PC-3 (cell line): ENCODE results near the gene OR10H5. TPM values are rescaled to one million over a fixed set of nuclear protein-coding genes. Genes with fewer than 3 reads are reported as not detected.
A peak's percentile ranks its signal among the peaks of the same experiment; 100 is the strongest.

Source experiments
- ATAC-seq: fragments of 200-7000 bp; cut with Tn5 transposase; 2 replicates; pipeline ENCODE4 v1.9.1; 2020; ENCODE audit warnings: mild to moderate bottlenecking, moderate library complexity
- BruUV-seq: library from RNA; stranded (reverse); fragments of 400-500 nt; replicated peaks from 2 replicates; lab custom pipeline; 2021; lab: Mats Ljungman, UMichigan
- CTCF ChIA-PET: fragments of 300-600 bp; sonication (Branson Sonifier 250); formaldehyde crosslinking; loops from one replicate; lab custom pipeline; 2022; ENCODE audit warnings: antibody characterized with exemption; lab: Charles Lee
- POLR2A ChIA-PET: fragments of 300-600 bp; sonication (Branson Sonifier 250); formaldehyde crosslinking; loops from one replicate; lab custom pipeline; 2022; ENCODE audit warnings: antibody characterized with exemption; ENCODE audit not compliant: unreplicated experiment; lab: Charles Lee
- DNase-seq: peaks from one replicate; pipeline ENCODE4 v3.0.0-alpha.2; 2015
- H2AFZ ChIP-seq: fragments of 300-600 bp; sonication (generic); 2 replicates; pipeline ENCODE4 v1.6.0; 2016; ENCODE audit warnings: antibody characterized with exemption, low read length
- H3F3A ChIP-seq: fragments of 300-600 bp; sonication (generic); one replicate; pipeline ENCODE4 v1.6.0; 2017; ENCODE audit warnings: antibody characterized with exemption, low read length, control low read depth, mild to moderate bottlenecking; ENCODE audit not compliant: unreplicated experiment
- H3K27ac ChIP-seq: fragments of 300-600 bp; sonication (generic); 2 replicates; pipeline ENCODE4 v1.5.1; 2016; ENCODE audit warnings: mild to moderate bottlenecking, low read length
- H3K27me3 ChIP-seq: fragments of 300-600 bp; sonication (generic); 2 replicates; pipeline ENCODE4 v1.6.1; 2016; ENCODE audit warnings: low read length, mixed read lengths
- H3K36me3 ChIP-seq: fragments of 300-600 bp; sonication (generic); 2 replicates; pipeline ENCODE4 v1.6.1; 2016; ENCODE audit warnings: low read depth, mixed run types, low read length, mixed read lengths
- H3K4me1 ChIP-seq: fragments of 300-600 bp; sonication (generic); 2 replicates; pipeline ENCODE4 v1.5.1; 2016; ENCODE audit warnings: low read length; ENCODE audit not compliant: insufficient read depth
- H3K4me2 ChIP-seq: fragments of 300-600 bp; sonication (generic); 2 replicates; pipeline ENCODE4 v1.6.0; 2016; ENCODE audit warnings: low read length
- H3K4me3 ChIP-seq: fragments of 300-600 bp; sonication (generic); 2 replicates; pipeline ENCODE4 v1.5.1; 2016; ENCODE audit warnings: mild to moderate bottlenecking, low read length, mixed read lengths
- H3K79me2 ChIP-seq: fragments of 300-600 bp; sonication (generic); 2 replicates; pipeline ENCODE4 v1.6.1; 2017; ENCODE audit warnings: low read length, mixed read lengths
- H3K9ac ChIP-seq: fragments of 300-600 bp; sonication (generic); 2 replicates; pipeline ENCODE4 v1.6.0; 2016; ENCODE audit warnings: mild to moderate bottlenecking, low read length
- H3K9me2 ChIP-seq: fragments of 300-600 bp; sonication (generic); replicated peaks from 2 replicates; pipeline ENCODE4 v1.6.1; 2016; ENCODE audit warnings: mixed run types, low read length, mixed read lengths
- H3K9me3 ChIP-seq: fragments of 300-600 bp; sonication (generic); 2 replicates; pipeline ENCODE4 v1.6.1; 2016; ENCODE audit warnings: low read length, mixed read lengths
- H4K20me1 ChIP-seq: fragments of 300-600 bp; sonication (generic); 2 replicates; pipeline ENCODE4 v1.6.1; 2016; ENCODE audit warnings: low read length, mixed read lengths
- CTCF ChIP-seq: fragments of 300-600 bp; sonication (generic); conservative IDR thresholded peaks from 2 replicates; pipeline ENCODE4 v1.5.1; 2017; ENCODE audit warnings: antibody characterized with exemption, low read depth, mild to moderate bottlenecking, low read length
- EZH2 ChIP-seq: fragments of 300-600 bp; sonication (generic); IDR thresholded peaks from one replicate; pipeline ENCODE4 v1.6.1; 2017; ENCODE audit warnings: antibody characterized with exemption, mild to moderate bottlenecking, low read length; ENCODE audit not compliant: unreplicated experiment
- EZH2phosphoT487 ChIP-seq: fragments of 300-600 bp; sonication (generic); IDR thresholded peaks from 2 replicates; pipeline ENCODE4 v1.6.1; 2018; ENCODE audit warnings: mild to moderate bottlenecking, antibody characterized with exemption, low read length, borderline replicate concordance
- intact Hi-C: fragments of 100-400 bp; cut with micrococcal nuclease; formaldehyde crosslinking; loops from 2 replicates; pipeline ENCODE4 v1.9.0; 2023
- total RNA-seq: library from RNA; depleted of rRNA; stranded (reverse); fragments of >200 nt; gene quantifications from 2 replicates; pipeline ENCODE4 v1.2.3, GENCODE V29; 2014

Gene OR10H5
- total RNA-seq, 1 experiment from 2014 or later: not detected

- H3K9ac ChIP-seq: no peak overlapping the region
- ChIA-PET POLR2A (no interaction called here), CTCF (no interaction called here)
- no peaks in the 10 kb centered on the region for H3F3A ChIP-seq
- H3K27me3 ChIP-seq: peaks cover 24% of the 10 kb centered on the region
- no peak overlapping the region for H3K4me3 ChIP-seq
- DNase-seq (no peak), ATAC-seq (no peak)
- no peaks in the 10 kb centered on the region for H3K4me1 ChIP-seq
- H3K27ac ChIP-seq: no peak overlapping the region
- no peaks in the 10 kb centered on the region for H3K9me2 ChIP-seq
- TF ChIP-seq CTCF (no peak), EZH2phosphoT487 (no peak), EZH2 (no peak)
- no peak overlapping the region for H3K4me2 ChIP-seq
- no peaks in the 10 kb centered on the region for H3K79me2 ChIP-seq
- intact Hi-C loops: no loop called here
- BruUV-seq: no TSS peak
- no peaks in the 10 kb centered on the region for H3K36me3 ChIP-seq
- no peak overlapping the region for H2AFZ ChIP-seq
- 0 out of 2 replicates have a peak, but pooled peaks cover 3% of the 10 kb centered on the region for H3K9me3 ChIP-seq
- no peaks in the 10 kb centered on the region for H4K20me1 ChIP-seq
Observed at GRCh38 chr19:15740785-15741184, 46.7 kb upstream of the OR10H5 start.

GRCh38 chr19:15748239-15748638 is 39.2 kb upstream of the OR10H5 start:
- CTCF ChIA-PET: no interaction called here
- Histone ChIP-seq H3K9me2 (no peaks in the 10 kb centered on the region), H4K20me1 (no peaks in the 10 kb centered on the region), H3K27ac (no peak overlapping the region), H3K36me3 (no peaks in the 10 kb centered on the region), H3K9me3 (no peaks in the 10 kb centered on the region), H3K79me2 (no peaks in the 10 kb centered on the region), H3K27me3 (peaks cover 56% of the 10 kb centered on the region), H3K9ac (no peak overlapping the region), H3K4me2 (no peak overlapping the region), H3K4me3 (no peak overlapping the region), H3K4me1 (no peaks in the 10 kb centered on the region), H2AFZ (no peak overlapping the region), H3F3A (no peaks in the 10 kb centered on the region)
- no peak for ATAC-seq
- DNase-seq: no peak
- POLR2A ChIA-PET: no interaction called here
- TF ChIP-seq EZH2: peak; percentile 32
- TF ChIP-seq CTCF: no peak
- intact Hi-C loops: no loop called here
- BruUV-seq: no TSS peak

GRCh38 chr19:15758379-15758778 is 29.1 kb upstream of the OR10H5 start:
- no peak overlapping the region for H3K4me3 ChIP-seq
- no peak overlapping the region for H3K4me2 ChIP-seq
- H4K20me1 ChIP-seq: no peaks in the 10 kb centered on the region
- no peaks in the 10 kb centered on the region for H3K36me3 ChIP-seq
- TF ChIP-seq EZH2phosphoT487: no peak
- TF ChIP-seq EZH2: no peak
- no peak for TF ChIP-seq CTCF
- ChIA-PET POLR2A (no interaction called here), CTCF (no interaction called here)
- no peaks in the 10 kb centered on the region for H3K4me1 ChIP-seq
- no peaks in the 10 kb centered on the region for H3K9me2 ChIP-seq
- no peak overlapping the region for H3K27ac ChIP-seq
- H3K9ac ChIP-seq: no peak overlapping the region
- H3F3A ChIP-seq: no peaks in the 10 kb centered on the region
- H3K79me2 ChIP-seq: no peaks in the 10 kb centered on the region
- DNase-seq: no peak
- ATAC-seq: no peak
- BruUV-seq: no TSS peak
- peaks cover 69% of the 10 kb centered on the region for H3K27me3 ChIP-seq
- intact Hi-C loops: no loop called here
- no peak overlapping the region for H2AFZ ChIP-seq
- H3K9me3 ChIP-seq: no peaks in the 10 kb centered on the region
